GM21367 (cell line): ENCODE data around the gene ECT2.
A peak's percentile ranks its signal among the peaks of the same experiment; 100 is the strongest.
"Not testable (repeated sequence)": the region's sequence is repeated elsewhere in the genome, so short reads cannot be mapped to it uniquely, and the experiment has no call there.

Source experiments
- ATAC-seq: cut with Tn5 transposase; IDR thresholded peaks from one replicate; pipeline ENCODE4 v1.9.1; 2021; ENCODE audit not compliant: unreplicated experiment

The ECT2 gene

DNA sequence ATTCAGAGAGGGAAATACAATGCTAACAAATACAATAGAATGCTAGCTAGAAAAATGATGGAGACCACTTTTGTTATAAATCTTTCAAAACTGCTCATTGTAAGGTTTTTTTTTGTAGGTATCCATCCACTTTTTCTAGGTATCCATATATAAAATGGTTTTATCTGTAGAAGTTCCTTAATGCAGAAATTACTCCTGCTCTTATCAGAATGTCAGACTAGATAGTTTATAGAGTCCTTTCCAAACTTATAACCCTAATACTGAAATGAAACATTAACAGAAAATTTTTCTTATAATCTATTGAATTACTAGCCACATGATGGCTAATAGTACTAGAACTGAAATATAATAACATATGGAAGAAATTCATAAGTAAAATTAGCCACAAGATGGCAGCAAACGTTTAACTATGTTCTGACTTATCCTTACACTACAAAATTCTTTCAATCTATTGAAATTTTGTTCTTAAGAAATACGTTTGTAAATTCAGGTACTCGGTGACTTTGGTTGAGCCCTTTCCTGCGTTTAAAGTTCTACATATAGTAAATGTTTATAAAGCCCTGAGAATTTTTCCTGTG lies 58.5 kb downstream of the ECT2 start:
- no peak for ATAC-seq

DNA sequence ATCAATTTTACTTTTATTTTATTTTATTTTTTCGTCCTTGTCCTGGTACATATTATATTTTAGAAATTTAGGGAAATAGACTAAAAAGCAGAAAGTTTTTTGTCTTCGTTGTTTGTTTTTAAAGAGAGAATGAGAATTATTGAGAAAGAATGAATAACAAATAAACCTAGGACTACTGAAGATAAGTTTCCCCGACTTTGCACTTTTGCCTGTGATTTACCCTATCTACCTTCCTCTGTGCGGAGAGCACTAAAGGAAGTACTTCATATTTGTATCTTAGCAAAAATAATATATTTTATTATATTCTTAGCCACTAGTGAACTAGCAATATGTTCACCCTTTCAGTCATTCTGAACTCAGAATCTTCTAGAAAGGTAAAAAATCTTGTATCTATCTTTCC lies 60.6 kb downstream of the ECT2 start:
- ATAC-seq, result no peak

DNA sequence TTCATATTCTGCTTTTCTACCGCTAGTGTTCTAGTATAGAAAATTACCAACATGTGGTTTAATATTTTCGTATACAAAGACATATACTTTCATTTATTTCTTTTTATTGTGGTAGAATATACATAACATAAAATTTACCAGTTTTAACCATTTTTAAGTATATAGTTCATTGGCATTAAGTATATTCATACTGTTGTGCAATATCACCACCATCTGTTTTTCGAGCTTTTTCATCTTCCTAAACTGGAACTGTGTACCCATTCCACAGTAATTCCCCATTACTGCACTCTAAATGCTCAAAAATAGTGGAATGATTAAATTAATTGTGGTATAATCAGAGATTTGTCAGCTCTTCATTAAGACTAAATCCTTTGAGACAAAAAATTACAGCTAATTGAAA lies 62.9 kb downstream of the ECT2 start:
- ATAC-seq, result no peak

DNA sequence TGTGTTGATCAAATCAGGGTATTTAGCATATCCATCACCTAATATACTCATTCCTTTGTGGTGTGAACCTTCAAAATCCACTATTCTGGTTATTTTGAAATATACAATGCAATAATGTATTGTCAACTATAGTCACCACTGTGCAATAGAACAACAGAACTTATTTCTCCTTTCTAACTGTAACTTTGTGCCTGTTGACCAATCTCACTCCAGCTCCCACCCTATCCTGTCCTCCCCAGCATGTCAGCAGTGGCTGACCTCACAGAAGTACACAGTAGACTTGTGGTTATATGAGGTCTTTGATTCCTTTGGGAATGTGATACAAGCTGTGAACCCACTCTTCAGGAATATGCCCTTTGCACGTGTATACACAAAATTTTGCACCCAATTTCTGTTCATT lies 64.2 kb downstream of the ECT2 start:
- no peak for ATAC-seq

DNA sequence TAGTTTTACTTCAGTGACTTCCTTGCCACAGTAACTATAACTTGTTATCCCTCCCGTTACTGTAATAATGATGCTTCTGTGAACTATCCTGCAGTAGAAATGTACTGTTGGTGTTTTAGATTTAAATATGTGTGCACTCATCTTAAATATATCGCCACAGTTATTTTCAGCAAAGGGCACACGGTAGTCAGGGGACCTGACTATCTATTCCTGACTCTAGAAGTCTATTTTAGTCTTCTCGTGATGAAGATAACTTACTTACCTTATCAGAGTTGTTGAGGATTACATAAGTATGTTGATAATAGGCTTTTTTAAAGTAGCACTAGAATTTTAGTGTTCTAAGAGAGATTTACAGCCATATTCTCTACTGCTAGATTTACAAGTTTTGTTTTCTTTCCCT lies 65.3 kb downstream of the ECT2 start:
- ATAC-seq, result no peak

DNA sequence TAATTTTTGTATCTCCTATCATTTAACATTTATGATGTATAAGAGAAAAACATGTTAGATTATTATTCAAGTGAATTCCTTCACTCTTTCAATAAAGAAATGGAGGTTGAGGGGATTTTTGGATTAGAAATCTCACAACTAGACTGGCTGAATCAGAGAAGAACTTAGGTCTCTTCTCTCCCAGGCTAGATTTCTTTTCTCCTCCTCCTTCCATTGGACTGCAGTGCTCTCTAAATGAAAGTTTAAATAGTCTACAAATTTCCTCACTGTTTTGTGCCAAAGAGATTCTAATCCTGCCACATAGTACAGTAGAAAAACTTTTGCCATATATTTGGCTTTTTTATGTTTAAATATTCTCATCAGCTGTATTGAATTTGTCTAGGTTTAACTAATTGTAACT lies 65.8 kb downstream of the ECT2 start:
- ATAC-seq, result no peak

DNA sequence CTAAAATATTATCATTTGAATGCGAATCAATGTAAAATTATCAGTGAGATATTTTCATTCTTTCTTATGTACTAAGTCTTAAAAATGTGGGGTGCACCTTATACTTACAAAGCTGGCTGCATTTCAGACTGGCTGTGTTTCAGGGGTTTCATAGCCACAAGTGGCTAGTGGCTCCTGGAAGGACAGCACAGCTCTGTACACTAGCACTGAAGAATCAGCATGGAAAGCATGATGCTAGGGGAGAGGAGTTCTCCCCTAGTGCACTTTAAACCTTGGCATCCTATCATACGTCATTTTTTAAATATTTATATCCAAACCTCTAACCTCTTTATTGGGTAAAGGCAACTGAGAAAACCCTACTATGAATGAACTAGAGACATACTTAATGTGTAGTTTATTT lies 66.4 kb downstream of the ECT2 start:
- ATAC-seq, result no peak

DNA sequence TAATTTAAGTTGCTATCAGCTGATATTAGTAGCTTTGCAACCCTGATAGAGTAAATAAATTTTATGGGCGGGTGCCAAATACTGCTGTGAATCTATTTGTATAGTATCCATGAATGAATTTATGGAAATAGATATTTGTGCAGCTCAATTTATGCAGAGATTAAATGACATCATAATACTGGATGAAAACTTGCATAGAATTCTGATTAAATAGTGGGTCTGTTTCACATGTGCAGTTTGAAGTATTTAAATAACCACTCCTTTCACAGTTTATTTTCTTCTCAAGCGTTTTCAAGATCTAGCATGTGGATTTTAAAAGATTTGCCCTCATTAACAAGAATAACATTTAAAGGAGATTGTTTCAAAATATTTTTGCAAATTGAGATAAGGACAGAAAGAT lies 70.0 kb downstream of the ECT2 start:
- ATAC-seq, result no peak

DNA sequence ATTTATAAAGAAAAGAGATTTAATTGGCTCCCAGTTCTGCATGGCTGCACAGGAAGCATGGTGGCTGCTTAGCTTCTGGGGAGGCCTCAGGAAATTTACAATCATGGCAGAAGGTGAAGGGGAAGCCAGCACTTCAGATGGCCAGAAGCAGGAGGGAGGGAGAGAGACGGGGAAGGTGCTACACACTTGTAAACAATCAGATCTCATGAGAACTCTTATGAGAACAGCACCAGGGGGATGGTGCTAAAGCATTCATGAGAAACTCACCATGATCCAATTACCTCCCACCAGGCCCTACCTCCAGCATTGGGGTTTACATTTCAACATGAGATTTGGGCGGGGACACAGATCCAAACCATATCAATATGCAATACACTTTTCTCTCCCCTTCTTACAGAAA lies 73.7 kb downstream of the ECT2 start:
- ATAC-seq, result no peak

DNA sequence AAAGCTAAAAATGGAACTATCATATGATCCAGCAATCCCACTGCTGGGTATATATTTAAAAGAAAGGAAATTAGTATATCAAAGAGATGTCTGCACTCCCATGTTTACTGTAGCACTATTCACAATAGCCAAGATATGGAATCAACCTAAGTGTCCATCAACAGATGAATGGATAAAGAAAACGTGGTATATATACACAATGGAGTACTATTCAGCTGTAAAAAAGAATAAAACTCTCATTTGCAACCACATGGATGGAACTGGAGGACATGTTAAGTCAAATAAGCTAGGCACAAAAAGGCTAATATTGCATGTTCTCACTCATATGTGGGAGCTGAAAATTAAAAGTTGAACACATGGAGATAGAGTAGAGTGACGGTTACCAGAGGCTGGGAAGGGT lies 76.7 kb downstream of the ECT2 start:
- not testable (repeated sequence) for ATAC-seq

DNA sequence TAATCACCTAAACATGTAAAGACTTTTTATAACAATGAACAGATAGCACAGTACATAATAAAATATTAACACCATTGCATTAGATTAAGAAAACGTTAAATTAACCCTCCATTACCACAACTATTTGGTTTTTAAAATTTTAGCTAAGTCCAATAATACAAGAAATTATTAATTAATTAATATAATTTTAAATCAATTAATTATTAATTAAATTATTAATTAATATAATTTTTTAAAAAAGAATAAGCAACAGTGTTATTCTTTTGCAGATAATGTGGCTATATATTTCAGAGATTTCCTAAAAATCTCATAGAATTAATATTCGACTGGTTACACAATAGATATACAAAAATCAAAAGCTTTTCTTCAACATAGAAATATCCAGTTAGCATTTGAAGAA lies 82.5 kb downstream of the ECT2 start:
- no peak for ATAC-seq

DNA sequence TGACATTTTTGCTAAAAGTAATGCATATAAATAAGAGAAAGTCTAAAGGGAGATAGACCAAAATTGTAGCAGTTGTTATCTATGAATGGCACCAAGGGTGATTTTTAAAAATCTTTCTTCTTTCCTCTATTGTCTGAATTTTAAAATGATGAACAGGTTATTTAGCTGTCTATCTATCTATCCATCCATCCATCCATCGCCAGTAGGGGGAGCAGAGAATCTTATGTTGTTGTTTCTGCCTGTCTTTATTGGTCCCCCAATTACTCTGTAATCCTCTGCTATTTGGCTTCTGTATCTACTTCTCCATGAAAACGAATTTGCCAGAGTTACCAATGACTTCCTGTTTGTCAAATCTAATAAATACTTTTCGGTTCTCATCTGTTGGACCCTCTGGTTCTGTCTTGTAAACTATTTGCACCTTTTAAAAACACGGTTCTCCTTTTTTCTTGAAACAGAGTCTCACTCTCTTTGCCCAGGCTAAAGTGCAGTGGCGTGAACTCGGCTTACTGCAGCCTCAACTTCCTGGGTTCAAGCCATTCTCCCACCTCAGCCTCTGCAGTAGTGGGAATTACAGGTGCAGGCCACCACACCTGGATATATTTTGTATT lies 86.0 kb downstream of the ECT2 start:
- peak; percentile 71 for ATAC-seq

DNA sequence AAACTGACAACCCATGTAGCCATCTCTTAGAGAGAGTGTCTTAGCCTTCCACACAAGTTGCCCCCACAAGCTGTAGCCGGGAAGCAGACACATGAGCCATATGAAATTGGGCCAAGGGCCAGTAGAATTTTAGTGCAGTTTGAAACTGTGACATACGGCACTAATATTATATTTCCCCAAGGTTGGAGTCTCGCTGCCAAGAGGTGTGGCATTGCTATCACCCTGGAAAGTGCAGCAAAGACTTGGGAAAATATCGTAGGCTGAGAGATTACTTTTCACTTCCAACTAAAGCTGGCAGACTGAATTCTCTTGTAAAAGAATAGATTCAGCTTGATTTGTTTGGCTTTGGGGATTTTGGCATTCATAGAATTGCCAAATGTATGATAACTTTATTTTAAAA lies 89.2 kb downstream of the ECT2 start:
- ATAC-seq, result no peak

DNA sequence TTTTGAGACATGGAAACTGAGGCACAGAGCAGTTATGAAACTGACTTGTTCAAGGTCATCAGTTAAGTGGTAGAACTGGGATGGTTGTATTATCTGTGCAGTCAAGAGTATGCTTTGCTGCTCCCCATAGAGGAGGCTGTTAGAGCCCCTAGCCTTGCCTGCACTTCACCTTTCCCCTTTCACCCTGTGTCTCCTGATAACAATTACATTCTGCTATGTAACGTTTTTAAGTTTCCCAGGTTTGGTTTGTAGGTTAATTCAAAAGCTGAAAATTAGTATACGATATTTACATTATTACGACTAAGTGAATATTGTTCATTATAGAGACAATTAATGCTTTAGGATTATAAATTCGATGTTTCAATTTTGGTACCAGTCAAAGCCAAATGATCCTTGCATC lies 89.9 kb downstream of the ECT2 start:
- no peak for ATAC-seq

DNA sequence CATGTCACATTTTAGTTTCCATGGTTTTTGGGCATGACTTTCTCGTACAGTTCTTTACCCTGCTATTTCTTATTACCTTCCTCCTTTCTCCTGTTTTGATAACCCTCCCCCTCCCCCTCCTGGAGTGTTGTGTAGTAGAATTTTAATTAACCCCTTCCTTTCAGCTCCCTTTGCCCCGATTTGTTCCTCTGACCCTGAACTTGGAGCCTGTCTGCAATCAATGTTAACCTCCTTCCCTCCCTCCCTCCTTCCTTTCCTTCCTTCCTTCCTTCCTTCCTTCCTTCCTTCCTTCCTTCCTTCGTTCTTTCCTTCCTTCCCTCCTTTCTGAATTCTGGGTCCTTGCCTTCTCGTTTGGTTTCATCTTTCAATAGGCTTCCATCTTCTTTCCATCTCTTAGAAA lies 90.4 kb downstream of the ECT2 start:
- ATAC-seq, result no peak

DNA sequence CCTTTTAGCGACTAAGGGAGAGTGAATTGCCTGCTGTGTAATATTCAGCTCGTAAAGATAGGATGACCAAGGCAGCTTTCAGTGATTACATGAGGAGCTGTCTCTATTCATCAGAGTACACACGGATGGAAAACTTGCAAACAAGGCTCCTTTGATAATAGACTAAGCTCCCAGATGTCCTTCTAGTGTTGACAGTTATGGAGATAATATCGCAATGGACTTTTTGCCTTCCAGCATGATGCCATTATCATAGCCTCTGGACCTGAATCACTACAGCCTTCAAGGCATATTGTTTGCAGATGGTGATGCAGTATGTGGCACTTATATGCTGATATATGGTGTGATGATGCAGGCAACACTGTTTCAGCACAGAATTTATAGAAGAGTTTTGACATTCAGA lies 93.9 kb downstream of the ECT2 start:
- no peak for ATAC-seq

DNA sequence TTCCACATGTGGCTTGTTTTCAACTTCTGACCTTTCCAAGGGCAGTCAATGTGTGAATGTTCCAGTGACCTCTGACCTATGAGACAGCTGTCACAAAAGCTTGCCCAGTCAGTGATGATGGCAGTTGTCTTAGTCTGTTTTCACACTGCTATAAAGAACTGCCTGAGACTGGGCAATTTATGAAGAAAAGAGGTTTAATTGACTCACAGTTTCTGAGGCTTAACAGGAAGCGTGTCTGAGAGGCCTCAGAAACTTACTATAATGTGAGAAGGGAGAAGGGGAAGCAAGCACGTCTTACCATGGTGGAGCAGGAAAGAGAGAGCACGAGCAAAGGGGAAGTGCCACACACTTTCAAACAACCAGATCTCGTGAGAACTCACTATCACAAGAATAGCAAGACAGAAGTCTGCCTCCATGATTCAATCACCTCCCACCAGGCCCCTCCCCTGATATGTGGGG lies 95.6 kb downstream of the ECT2 start:
- no peak for ATAC-seq

DNA sequence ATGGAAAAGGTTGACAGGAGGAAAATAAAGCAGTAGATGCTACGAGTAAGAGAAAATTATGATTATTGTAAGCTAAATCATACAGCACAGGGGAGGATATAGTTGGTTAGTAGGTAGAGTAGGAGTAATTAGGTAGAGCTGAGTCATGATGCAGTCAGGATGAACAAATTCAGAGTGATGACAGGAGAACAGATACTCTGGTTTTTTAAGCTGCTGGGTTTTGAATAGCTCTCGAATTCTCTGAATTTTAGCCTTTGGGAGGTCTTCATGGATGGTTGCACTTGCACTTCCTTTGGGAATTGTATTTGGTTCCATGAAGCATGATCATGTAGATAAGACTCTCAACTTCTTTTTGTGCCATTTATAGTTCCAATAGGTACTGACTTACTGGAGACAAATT lies 96.2 kb downstream of the ECT2 start:
- ATAC-seq, result no peak

DNA sequence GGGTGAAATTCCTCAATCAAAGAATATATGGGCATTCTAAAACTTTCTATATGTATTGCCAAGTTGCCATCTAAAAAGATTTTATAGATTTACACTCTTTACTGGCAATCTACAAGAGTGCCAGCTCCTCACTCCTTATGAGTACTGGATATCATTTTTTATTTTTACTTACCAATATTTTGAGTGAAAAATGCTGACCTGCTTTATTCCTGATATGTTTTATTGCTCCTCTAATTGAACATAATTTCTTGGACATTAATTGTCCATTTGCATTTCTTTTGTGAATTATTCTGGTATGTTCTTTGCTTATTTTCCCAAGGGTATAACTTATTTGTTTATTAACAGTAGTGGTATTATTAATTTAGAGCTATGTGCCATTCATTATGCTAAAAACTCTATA lies 96.8 kb downstream of the ECT2 start:
- no peak for ATAC-seq

DNA sequence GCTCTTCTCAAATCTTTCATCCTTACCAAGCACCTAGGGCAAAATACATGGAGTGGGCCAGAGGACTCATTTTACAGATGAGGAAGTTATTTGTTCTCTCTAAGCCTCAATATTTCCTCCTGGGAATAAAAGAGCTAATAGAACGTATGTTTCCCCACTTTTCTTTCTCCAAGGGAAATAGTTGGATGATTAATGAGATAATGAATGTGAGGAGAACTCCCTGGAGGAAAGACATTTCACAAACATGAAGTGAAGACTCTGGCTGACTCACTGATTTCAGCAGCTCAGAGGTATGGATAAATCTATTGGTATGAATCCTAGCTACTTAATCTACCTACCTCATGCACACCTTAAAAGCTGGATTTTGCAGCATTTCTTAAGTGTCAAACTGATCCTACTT lies 98.4 kb downstream of the ECT2 start:
- no peak for ATAC-seq

DNA sequence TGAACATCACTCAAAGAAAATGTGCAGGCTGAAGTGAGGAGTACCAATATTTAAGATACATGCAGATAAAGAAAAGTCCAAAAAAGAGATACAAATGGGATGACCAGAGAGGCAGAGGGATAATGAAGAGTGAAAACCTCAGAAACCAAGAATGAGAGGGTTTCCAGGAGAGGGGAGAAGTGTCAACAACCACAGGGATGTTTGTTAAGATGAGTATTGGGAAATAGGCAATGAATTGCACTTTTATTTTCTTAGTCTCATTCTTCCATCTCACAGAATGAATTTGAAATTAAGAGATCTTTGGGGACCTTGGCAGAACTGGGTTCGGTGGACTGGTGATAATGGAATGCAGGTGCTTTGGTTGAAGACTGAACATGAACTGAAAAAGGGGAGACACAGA lies 102.5 kb downstream of the ECT2 start:
- no peak for ATAC-seq

DNA sequence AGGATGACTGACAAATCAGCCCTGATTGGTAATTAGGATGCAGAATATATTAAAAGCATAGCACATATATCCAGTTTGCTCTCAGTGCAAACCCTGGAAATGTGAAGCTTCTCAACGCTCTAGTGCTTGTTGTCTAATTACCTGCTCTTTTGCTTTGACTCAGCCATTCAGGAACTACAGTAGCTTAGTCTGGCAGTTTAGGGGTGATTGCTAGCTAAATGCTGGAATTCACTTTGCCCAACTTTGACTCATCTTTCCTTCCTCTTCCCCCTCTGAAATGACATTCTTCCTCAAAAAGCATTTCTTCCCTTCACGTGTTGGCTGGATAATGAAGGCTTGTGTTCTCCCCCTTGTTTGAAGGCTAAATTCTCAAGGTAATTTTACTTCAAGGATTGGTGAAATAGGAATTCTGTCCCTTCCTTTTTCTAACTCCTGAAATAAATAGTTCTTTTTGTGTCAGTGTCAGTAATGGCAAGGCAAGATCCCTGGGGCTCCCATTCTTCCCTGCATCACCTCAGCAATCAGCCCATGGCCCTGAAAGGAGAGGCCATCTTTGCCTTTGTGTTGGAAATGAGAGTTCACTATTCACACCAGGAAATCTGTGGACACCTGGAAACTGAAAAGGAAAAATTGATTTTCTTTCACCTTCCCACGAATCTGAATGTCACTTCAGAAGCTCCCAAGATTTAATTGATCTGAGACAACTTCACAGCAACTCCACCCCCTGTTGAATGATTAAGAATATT lies 103.6 kb downstream of the ECT2 start:
- ATAC-seq, result no peak

DNA sequence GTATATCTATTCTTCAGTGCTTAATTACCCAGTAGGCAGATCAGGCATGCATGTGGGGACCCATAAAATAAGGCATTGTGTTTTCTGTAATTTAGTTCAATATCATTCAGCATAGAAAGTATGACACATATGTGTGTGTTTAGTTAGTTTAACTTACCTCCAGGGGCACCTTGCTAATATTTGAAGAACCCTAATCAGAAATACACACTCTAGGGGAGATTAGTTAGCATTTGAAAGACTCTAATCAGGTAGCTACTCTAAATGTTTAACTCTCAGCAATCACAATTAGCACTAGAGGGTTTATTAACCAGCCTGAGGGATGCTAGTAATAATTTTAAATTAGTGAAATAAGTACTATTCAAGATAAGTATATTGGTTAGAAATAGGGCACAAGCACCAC lies 104.5 kb downstream of the ECT2 start:
- no peak for ATAC-seq
